ENCODE data around the gene PDZD8. TPM values are rescaled to one million over a fixed set of nuclear protein-coding genes. Genes with fewer than 3 reads are reported as not detected.

PDZD8 gene
- total RNA-seq, 1 donor from 2014 or later, result 23.9 TPM

DNA sequence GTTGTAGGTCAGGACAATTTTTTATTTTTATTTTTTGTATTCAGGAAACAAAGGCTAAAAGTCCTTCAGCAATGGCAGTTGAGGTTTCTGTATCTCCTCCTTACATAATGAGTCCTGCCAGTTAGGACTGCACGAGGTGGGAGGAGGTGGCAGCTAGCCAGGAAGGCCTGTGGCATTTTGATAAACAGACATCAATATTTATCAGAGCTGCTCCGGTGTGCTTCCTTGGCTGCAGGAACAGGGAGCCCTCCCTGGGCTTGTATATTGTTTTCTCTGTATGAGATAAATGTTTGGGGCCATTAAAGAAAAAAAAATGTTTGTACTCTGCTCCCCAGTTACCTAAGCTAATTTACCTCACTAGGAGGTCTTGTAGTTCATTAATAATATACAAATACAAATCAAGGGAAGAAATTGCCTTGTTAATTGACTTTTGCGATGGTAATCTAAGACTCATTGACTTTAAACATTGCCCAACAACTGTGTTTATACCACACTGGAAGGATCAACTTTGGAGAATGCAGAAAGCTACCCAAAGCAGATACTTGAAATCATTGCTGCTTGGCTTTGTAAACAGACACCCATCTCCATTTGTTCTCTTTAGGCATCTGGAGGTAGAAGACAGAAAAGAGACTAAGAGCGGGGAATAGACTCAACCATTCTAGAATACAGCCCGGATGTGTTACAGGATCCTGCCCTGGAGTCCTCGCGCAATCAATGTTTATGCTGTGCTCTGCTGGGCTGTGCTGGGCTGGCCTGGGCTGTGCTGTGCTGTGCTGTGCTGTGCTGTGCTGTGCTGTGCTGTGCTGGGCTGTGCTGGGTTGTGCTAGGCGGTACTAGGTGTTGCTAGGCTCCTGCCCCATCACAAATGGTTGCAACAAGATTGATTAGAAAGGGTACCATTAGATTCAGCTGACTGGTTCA lies 36.5 kb upstream of the PDZD8 start:
- no peak for DNase-seq
- Histone ChIP-seq H3K9me3 (replicated peaks) (no peaks in the 10 kb centered on the region), H3K27me3 (ENCODE audit: low read depth) (peaks cover 16% of the 10 kb centered on the region), H3K4me1 (no peaks in the 10 kb centered on the region), H3K27ac (replicated peaks) (no peak overlapping the region), H3K4me3 (no peak overlapping the region), H3K36me3 (no peaks in the 10 kb centered on the region)
- intact Hi-C loops (cut with micrococcal nuclease), result no loop called here
- TF ChIP-seq CTCF (IDR thresholded peaks at IDR 0.05; ENCODE audit: borderline replicate concordance), result no peak

DNA sequence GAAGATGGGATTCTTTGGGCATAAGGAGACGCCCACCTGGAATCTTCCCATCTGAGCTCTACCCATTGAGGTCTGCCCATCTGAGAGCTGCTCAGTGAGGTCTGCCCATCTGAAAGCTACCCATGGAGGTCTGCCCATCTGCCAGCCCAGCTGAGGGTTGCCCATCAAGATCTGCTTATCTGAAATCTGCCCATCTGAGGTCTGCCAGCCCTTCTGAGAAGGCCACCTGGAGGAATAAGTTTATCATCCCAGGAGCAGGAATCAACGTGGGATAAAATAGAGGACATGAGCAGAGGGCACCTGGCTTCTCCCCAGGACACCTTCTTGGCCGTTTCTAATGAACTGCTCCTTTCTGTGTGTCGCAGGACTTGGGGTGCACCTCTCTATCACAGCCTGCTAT lies 35.3 kb upstream of the PDZD8 start:
- Histone ChIP-seq H3K4me3 (no peak overlapping the region), H3K36me3 (no peaks in the 10 kb centered on the region), H3K27ac (replicated peaks) (no peak overlapping the region), H3K9me3 (replicated peaks) (no peaks in the 10 kb centered on the region), H3K27me3 (ENCODE audit: low read depth) (peaks cover 19% of the 10 kb centered on the region), H3K4me1 (no peaks in the 10 kb centered on the region)
- no peak for DNase-seq
- intact Hi-C loops (cut with micrococcal nuclease), result no loop called here
- TF ChIP-seq CTCF (IDR thresholded peaks at IDR 0.05; ENCODE audit: borderline replicate concordance), result no peak

- no peak for DNase-seq
- H3K4me3 ChIP-seq, result no peak overlapping the region
- TF ChIP-seq CTCF (IDR thresholded peaks at IDR 0.05; ENCODE audit: borderline replicate concordance), result no peak
- H3K4me1 ChIP-seq, result no peaks in the 10 kb centered on the region
- H3K27me3 ChIP-seq (ENCODE audit: low read depth), result peaks cover 24% of the 10 kb centered on the region
- H3K9me3 ChIP-seq (replicated peaks), result no peaks in the 10 kb centered on the region
- no peak overlapping the region for H3K27ac ChIP-seq (replicated peaks)
- H3K36me3 ChIP-seq, result no peaks in the 10 kb centered on the region
- intact Hi-C loops (cut with micrococcal nuclease), result no loop called here
Measured at GRCh38 chr10:117409549-117410305, 34.5 kb upstream of the PDZD8 start.

DNA sequence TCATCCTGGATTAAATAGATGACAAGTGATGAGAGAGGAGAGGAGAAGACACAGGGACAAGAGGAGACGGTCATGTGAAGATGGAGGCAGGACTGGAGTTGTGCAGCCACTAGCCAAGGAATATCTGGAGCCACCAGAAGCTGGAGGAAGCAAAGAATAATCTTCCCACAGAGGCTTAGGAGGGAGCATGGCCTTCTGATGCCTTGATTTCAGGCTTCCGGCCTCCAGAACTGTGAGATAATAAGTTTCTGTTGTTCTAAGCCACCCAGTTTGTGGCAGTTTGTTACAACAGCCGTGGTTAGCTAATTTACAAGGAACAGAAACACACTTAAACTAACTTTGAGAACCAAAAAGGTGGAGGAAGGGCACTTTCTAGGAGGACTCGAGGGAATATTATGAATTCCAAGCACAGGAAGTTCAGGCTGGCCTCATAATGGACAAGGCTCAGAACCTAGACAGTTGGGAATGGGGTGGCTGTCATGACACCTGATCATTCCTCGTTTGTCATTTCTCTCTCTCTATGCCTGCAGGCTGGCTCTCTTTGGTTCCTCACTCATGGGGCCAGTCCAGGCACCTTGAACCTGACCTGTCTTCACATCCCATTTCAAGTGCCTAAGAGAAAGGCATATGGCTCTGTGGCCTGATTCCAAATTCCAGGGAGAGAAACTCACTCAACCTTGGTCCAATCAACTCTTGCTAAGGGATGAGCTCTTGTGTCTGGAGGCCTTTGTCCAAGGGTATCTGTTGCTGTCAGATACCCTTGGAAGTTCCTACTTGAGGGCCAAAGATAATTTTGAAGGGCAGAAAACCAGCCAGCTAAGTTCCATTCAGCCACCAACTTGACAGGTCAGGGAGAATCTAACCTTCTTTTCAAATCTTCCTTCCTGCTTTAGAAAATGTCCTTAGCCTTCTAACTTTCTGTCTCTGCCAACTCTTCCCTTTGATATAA lies 33.5 kb upstream of the PDZD8 start:
- Histone ChIP-seq H3K4me3 (no peak overlapping the region), H3K36me3 (no peaks in the 10 kb centered on the region), H3K4me1 (no peaks in the 10 kb centered on the region), H3K27me3 (ENCODE audit: low read depth) (peaks cover 30% of the 10 kb centered on the region), H3K27ac (replicated peaks) (no peak overlapping the region), H3K9me3 (replicated peaks) (no peaks in the 10 kb centered on the region)
- DNase-seq, result no peak
- intact Hi-C loops (cut with micrococcal nuclease), result no loop called here
- TF ChIP-seq CTCF (IDR thresholded peaks at IDR 0.05; ENCODE audit: borderline replicate concordance), result no peak

- Histone ChIP-seq H3K4me3 (no peak overlapping the region), H3K36me3 (no peaks in the 10 kb centered on the region), H3K9me3 (replicated peaks) (no peaks in the 10 kb centered on the region), H3K27ac (replicated peaks) (no peak overlapping the region), H3K4me1 (no peaks in the 10 kb centered on the region), H3K27me3 (ENCODE audit: low read depth) (peaks cover 31% of the 10 kb centered on the region)
- no peak for TF ChIP-seq CTCF (IDR thresholded peaks at IDR 0.05; ENCODE audit: borderline replicate concordance)
- intact Hi-C loops (cut with micrococcal nuclease), result no loop called here
- DNase-seq, result no peak
Measured at GRCh38 chr10:117405730-117406129, 30.5 kb upstream of the PDZD8 start.

Measured in left ventricle myocardium inferior (tissue), 1 donor.